Ramos (cell line): ENCODE data around the gene FBXL19.

Experiments used
- in situ Hi-C: fragments of 300-500 bp; cut with MboI; formaldehyde crosslinking; loops from one replicate; pipeline ENCODE4 v1.14.3; 2022; ENCODE audit warnings: low sequenced_read_pairs; ENCODE audit not compliant: unreplicated experiment

Gene FBXL19

GRCh38 chr16:30894540-30895368, 28.6 kb upstream of the FBXL19 start:
- in situ Hi-C loops, result no loop called here

- in situ Hi-C loops, result no loop called here
These were observed 27.6 kb upstream of the FBXL19 start for GRCh38 chr16:30895627-30896260.

GRCh38 chr16:30896261-30896888, 27.0 kb upstream of the FBXL19 start, which contains the start of gene CTF1:
CTF1 (plus strand) TSS chr16:30896614; CDS start chr16:30896644, 30 bp downstream.
- in situ Hi-C loops, result no loop called here

- in situ Hi-C loops, result no loop called here
These were observed 26.3 kb upstream of the FBXL19 start for GRCh38 chr16:30896889-30897733.

- in situ Hi-C loops, result no loop called here
These were observed 23.6 kb upstream of the FBXL19 start for GRCh38 chr16:30899794-30900193.

- in situ Hi-C loops, result no loop called here
These were observed 22.8 kb upstream of the FBXL19 start for GRCh38 chr16:30900588-30900987.

GRCh38 chr16:30901201-30902028, 22.0 kb upstream of the FBXL19 start:
- in situ Hi-C loops, result no loop called here

GRCh38 chr16:30902029-30902972, 21.1 kb upstream of the FBXL19 start:
- in situ Hi-C loops, result no loop called here

- in situ Hi-C loops, result no loop called here
These were observed 20.4 kb upstream of the FBXL19 start for GRCh38 chr16:30903002-30903401.

GRCh38 chr16:30903596-30903995, 19.8 kb upstream of the FBXL19 start:
- in situ Hi-C loops, result no loop called here

- in situ Hi-C loops, result no loop called here
These were observed 19.1 kb upstream of the FBXL19 start for GRCh38 chr16:30904114-30904780.

GRCh38 chr16:30907064-30907463, 16.3 kb upstream of the FBXL19 start:
- in situ Hi-C loops, result loop anchor here (5.0 kb wide), 1 partner anchor 60 kb away; no protein-coding TSS in a partner anchor

GRCh38 chr16:30910427-30911029, 12.8 kb upstream of the FBXL19 start:
- in situ Hi-C loops, result no loop called here

GRCh38 chr16:30912794-30913412, 10.5 kb upstream of the FBXL19 start:
- in situ Hi-C loops, result no loop called here

- in situ Hi-C loops, result no loop called here
These were observed 8.5 kb upstream of the FBXL19 start for GRCh38 chr16:30914830-30915229.

GRCh38 chr16:30918614-30919013, 4.8 kb upstream of the FBXL19 start:
- in situ Hi-C loops, result no loop called here

- in situ Hi-C loops, result loop anchor here (10.0 kb wide), 1 partner anchor 266 kb away; the partner anchor contains the start of genes FBRS and PRR14
These were observed 2.5 kb upstream of the FBXL19 start for GRCh38 chr16:30920891-30921290.
